Esophagus muscularis mucosa (tissue), 4 donors: ENCODE data around the gene SSTR4. TPM values are rescaled to one million over a fixed set of nuclear protein-coding genes. Genes with fewer than 3 reads are reported as not detected.

ENCODE experiments used
- DNase-seq: peaks from one replicate; pipeline ENCODE4 v3.0.0-alpha.2; 2017; ENCODE audit errors: extremely low spot score
- H3K27ac ChIP-seq, 4 donors: fragments of 200-600 bp; sonication (generic); replicated peaks in 1 of 4; 1 replicate in 3 of 4; 2 replicates in 1 of 4; pipeline ENCODE4 v1.5.1; 2016 to 2019; ENCODE audit warnings: mild to moderate bottlenecking in 1 of 4
- H3K27me3 ChIP-seq, 4 donors: fragments of 200-600 bp; sonication (generic); one replicate each; pipeline versions ENCODE4 v1.5.1 to v1.6.0; 2016 to 2019
- H3K36me3 ChIP-seq, 4 donors: fragments of 200-600 bp; sonication (generic); one replicate each; pipeline ENCODE4 v1.5.1; 2016 to 2019
- H3K4me1 ChIP-seq, 4 donors: fragments of 200-600 bp; sonication (generic); one replicate each; pipeline ENCODE4 v1.5.1; 2016 to 2019
- H3K4me3 ChIP-seq, 4 donors: fragments of 200-600 bp; sonication (generic); 1 replicate in 2 of 4; 2 replicates in 2 of 4; pipeline ENCODE4 v1.5.1; 2016 to 2019; ENCODE audit warnings: mild to moderate bottlenecking in 4 of 4, moderate library complexity in 1 of 4
- H3K9me3 ChIP-seq, 4 donors: fragments of 200-600 bp; sonication (generic); 1 replicate in 3 of 4; 2 replicates in 1 of 4; pipeline ENCODE4 v1.5.1; 2016 to 2019
- CTCF ChIP-seq, 3 experiments: fragments of 200-600 bp in 2 of 3; fragments of 450-650 bp in 1 of 3; sonication (generic) in 2 of 3; IDR thresholded peaks; one replicate each; pipeline ENCODE4 v1.5.1; 2017 to 2019; ENCODE audit warnings: antibody characterized with exemption in 3 of 3, mild to moderate bottlenecking in 2 of 3, moderate library complexity in 1 of 3
- EP300 ChIP-seq: sonication (generic); formaldehyde crosslinking; IDR thresholded peaks from one replicate; pipeline ENCODE4 v1.6.1; 2017; ENCODE audit warnings: antibody characterized with exemption
- POLR2A ChIP-seq: fragments of 450-650 bp; IDR thresholded peaks from one replicate; pipeline ENCODE4 v1.6.1; 2017; ENCODE audit warnings: antibody characterized with exemption, moderate library complexity, mild to moderate bottlenecking, low read depth
- POLR2AphosphoS5 ChIP-seq, 2 donors: sonication (generic); formaldehyde crosslinking; IDR thresholded peaks; one replicate each; pipeline ENCODE4 v1.6.1; 2017; ENCODE audit warnings: antibody characterized with exemption in 2 of 2
- WGBS: methylation state at CpG from one replicate; pipeline ENCODE4 v1.1.5; 2018; 5-methylcytosine and 5-hydroxymethylcytosine counted together
- intact Hi-C: fragments of 100-400 bp; cut with DNase I; formaldehyde crosslinking; loops from one replicate; pipeline ENCODE4 v1.15.1; 2023
- total RNA-seq, 4 donors: library from RNA; depleted of rRNA; stranded (reverse); fragments of >200 nt; gene quantifications; one replicate each; pipeline versions ENCODE4 v1.1.0 to v1.2.1, GENCODE V29; 2016

SSTR4 gene
- total RNA-seq, 4 donors from 2014 or later, result not detected

GRCh38 chr20:23011008-23011721 is 23.9 kb upstream of the SSTR4 start:
- no peak for TF ChIP-seq CTCF (IDR thresholded peaks at IDR 0.05)
- TF ChIP-seq POLR2AphosphoS5 (IDR thresholded peaks at IDR 0.05), result no peak
- no peak for TF ChIP-seq POLR2A
- TF ChIP-seq EP300, result no peak
- Histone ChIP-seq H3K27ac (no peak overlapping the region), H3K4me1 (peaks cover 0 to 3% (median 0%) of the 10 kb centered on the region in 4 donors), H3K9me3 (no peaks in the 10 kb centered on the region), H3K4me3 (no peak overlapping the region), H3K36me3 (no peaks in the 10 kb centered on the region), H3K27me3 (no peaks in the 10 kb centered on the region)
- intact Hi-C loops, result no loop called here
- 82% methylated on average over 11 of the region's 11 CpGs for WGBS
- no peak for DNase-seq

GRCh38 chr20:23013429-23013828 is 21.7 kb upstream of the SSTR4 start:
- WGBS, result 70% methylated on average over 5 of the region's 5 CpGs
- H3K4me1 ChIP-seq, result peaks cover 0 to 3% (median 0%) of the 10 kb centered on the region in 4 donors
- TF ChIP-seq CTCF (IDR thresholded peaks at IDR 0.05) (no peak), POLR2A (no peak), POLR2AphosphoS5 (IDR thresholded peaks at IDR 0.05) (no peak), EP300 (no peak)
- intact Hi-C loops, result no loop called here
- H3K27me3 ChIP-seq, result no peaks in the 10 kb centered on the region
- no peak overlapping the region for H3K4me3 ChIP-seq
- H3K9me3 ChIP-seq, result no peaks in the 10 kb centered on the region
- H3K27ac ChIP-seq, result no peak overlapping the region
- H3K36me3 ChIP-seq, result no peaks in the 10 kb centered on the region
- no peak for DNase-seq

GRCh38 chr20:23017516-23017915 is 17.6 kb upstream of the SSTR4 start:
- 77% methylated on average over 2 of the region's 2 CpGs for WGBS
- H3K27ac ChIP-seq, result no peak overlapping the region
- TF ChIP-seq POLR2AphosphoS5 (IDR thresholded peaks at IDR 0.05) (no peak), CTCF (IDR thresholded peaks at IDR 0.05) (no peak), EP300 (no peak), POLR2A (no peak)
- peaks cover 0 to 5% (median 0%) of the 10 kb centered on the region in 4 donors for H3K27me3 ChIP-seq
- DNase-seq, result no peak
- H3K4me3 ChIP-seq, result no peak overlapping the region
- no peaks in the 10 kb centered on the region for H3K36me3 ChIP-seq
- H3K9me3 ChIP-seq, result no peaks in the 10 kb centered on the region
- no peaks in the 10 kb centered on the region for H3K4me1 ChIP-seq
- intact Hi-C loops, result no loop called here

- Histone ChIP-seq H3K4me3 (no peak overlapping the region), H3K27ac (no peak overlapping the region), H3K9me3 (no peaks in the 10 kb centered on the region), H3K4me1 (peaks cover 0 to 3% (median 0%) of the 10 kb centered on the region in 4 donors), H3K36me3 (no peaks in the 10 kb centered on the region), H3K27me3 (peaks cover 0 to 5% (median 0%) of the 10 kb centered on the region in 4 donors)
- TF ChIP-seq POLR2A (no peak), POLR2AphosphoS5 (IDR thresholded peaks at IDR 0.05) (no peak), CTCF (IDR thresholded peaks at IDR 0.05) (no peak), EP300 (no peak)
- intact Hi-C loops, result no loop called here
- DNase-seq, result no peak
These were observed 16.7 kb upstream of the SSTR4 start for GRCh38 chr20:23018432-23018831.

- Histone ChIP-seq H3K27me3 (peaks cover 0 to 5% (median 0%) of the 10 kb centered on the region in 4 donors), H3K27ac (no peak overlapping the region), H3K9me3 (no peaks in the 10 kb centered on the region), H3K36me3 (no peaks in the 10 kb centered on the region), H3K4me3 (no peak overlapping the region), H3K4me1 (peaks cover 0 to 3% (median 0%) of the 10 kb centered on the region in 4 donors)
- TF ChIP-seq POLR2A (no peak), CTCF (IDR thresholded peaks at IDR 0.05) (no peak), POLR2AphosphoS5 (IDR thresholded peaks at IDR 0.05) (no peak), EP300 (no peak)
- intact Hi-C loops, result no loop called here
- 84% methylated on average over 11 of the region's 11 CpGs for WGBS
- DNase-seq, result no peak
These were observed 16.2 kb upstream of the SSTR4 start for GRCh38 chr20:23018941-23019340.
